GM18517 (cell line): ENCODE measurements around the gene TBL1XR1.
"Not testable (repeated sequence)": the region's sequence is repeated elsewhere in the genome, so short reads cannot be mapped to it uniquely, and the experiment has no call there.

Experiments used
- ATAC-seq: cut with Tn5 transposase; IDR thresholded peaks from one replicate; pipeline ENCODE4 v1.9.1; 2021; ENCODE audit warnings: mild to moderate bottlenecking, moderate library complexity; ENCODE audit not compliant: unreplicated experiment

The TBL1XR1 gene

DNA sequence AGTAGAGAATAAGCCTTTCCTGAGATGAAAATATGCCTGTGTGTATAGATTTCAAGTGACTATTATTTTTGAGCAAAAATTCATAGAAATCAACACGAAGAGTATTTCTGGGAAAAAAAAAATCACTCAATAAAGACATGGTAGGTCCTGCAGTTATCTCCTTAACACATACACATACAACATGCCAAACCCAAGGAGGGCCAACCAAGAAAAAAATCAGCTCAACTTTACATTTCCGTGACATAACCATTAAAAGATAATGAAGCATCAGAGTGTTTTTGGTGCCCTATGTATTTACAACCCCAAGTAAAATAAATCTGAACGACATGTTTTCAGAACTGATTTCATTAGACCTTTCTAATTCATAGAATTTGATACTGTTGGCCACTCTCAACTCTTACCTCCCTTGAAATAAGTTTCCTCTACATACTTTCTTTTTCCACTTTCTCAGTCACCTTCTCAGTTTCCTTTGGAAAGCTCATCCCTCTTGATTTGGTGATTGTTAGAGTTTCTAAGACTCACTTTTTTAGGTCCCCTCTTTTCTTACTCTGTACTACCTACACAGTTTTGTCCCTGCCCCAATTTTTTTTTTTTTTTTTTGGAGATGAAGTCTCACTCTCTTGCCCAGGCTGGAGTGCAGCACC, 162.3 kb downstream of the TBL1XR1 start:
- no peak for ATAC-seq

DNA sequence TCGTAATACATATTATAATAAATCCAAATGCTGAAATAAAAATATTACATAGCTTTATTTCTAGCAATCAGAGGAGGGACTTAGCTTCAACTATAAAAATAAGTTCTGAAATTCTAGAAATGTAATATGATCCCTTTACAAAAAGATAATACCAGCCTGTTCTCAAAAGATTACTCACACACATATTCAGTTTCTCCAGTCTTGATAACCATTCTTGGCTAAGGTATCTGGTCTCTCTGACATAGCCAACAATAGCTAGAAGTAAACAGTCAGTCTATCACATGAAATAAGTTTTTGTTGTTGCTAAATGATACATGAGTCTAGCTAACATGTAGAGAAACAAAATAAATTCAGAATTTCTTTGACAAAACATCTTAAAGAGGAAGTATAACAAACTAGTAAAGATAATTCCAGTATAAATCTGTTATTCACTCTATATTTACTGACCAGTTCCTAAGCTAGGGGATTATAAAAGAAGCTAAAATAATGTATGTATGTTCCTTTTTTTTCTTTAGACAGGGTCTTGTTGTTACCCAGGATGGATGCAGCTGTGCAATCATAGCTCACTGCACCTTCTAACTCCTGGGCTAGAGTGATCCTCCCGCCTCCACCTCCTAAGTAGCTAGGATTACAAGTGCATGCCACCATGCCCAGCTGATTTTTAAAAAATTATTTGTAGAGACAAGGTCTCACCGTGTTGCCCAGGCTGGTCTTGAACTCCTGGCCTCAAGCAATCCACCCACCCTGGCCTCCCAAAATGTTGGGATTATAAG, 170.6 kb downstream of the TBL1XR1 start:
- no peak for ATAC-seq

DNA sequence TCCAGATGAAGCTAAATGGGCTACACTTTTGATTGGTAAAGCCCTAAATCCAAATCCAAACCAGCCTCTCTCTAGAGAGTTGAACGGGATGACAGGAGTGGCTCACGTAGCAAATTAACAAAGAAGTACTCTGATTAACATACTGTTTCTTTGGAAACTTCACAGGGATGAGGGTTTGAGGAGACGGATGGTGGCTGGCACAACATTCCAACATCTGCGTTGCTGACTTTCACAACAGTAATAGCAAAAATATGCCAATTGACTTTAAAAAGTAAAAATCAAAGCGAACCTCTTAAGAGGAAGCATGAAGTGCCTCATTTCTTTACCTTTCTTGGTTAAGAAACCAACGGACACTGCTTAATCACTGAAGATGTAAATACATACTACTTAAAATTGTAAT, 181.4 kb downstream of the TBL1XR1 start:
- no peak for ATAC-seq

DNA sequence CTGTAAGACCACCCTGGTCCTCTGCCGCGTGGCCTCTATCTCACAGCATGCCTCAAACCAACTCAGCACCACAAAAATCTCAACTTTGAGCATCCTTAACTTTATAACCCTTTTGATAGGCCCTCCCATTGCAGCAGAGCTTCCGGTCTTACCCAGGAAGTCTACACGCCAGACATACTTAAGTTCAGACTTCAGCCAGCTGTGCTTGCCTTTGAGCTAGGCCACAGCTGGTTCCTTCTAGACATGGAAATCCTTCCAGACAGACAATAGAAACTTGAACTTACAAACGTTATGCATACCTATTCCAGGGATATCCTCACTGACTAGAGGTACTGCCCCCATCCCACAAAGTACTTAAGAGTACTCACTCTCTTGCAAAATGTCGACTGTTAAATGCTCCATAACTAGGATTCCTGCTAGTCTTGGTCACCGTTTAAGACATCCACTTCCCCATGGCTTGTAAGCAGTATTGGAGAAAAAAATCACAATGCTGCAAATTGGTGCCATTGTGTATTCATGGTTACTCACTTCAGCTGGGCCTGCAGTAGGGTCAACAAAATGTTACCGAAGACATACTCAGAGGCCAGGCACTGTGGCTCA, 183.5 kb downstream of the TBL1XR1 start:
- ATAC-seq = no peak

DNA sequence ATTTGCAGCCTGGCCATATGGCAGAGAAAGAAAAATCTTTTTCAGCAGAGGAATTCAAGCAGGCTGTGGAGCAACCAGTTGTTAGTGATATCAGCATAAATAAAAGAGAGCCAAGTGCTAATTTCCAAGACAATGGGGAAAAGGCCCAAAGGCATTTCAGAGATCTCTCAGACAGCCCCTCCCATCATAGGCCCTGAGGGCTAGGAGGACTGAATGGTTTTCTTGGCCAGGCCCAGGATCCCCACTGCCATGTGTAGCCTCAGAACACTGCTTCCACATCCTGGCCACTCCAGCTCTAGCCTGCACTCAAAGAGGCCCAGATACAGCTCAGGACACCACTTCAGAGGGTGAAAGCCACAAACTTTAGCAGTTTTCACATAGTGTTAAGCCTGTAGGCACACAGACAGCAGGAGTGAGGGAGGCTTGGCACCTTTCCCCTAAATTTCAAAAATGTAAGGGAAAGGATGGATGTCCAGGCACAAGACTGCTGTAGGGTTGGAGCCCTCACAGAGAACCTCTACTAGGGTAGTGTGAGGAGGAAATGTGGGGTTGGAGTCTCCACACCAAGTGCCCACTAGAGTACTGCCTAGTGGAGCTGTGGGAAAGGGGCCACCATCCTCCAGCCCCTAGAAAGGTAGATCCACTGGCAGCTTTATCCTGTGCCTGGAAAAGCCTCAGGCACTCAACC, 191.4 kb downstream of the TBL1XR1 start:
- ATAC-seq = no peak

DNA sequence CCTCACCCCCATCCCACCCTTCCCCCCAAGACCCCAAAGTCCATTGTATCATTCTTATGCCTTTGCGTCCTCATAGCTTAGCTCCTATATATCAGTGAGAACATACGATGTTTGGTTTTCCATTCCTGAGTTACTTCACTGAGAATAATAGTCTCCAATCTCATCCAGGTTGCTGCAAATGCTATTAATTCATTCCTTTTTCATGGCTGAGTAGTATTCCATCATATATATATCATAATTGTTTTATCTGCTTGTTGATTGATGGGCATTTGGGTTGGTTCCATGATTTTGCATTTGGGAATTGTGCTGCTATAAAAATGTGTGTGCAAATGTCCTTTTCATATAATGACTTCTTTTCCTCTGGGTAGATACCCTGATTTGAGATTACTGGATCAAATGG, 197.1 kb downstream of the TBL1XR1 start:
- ATAC-seq = not testable (repeated sequence)

DNA sequence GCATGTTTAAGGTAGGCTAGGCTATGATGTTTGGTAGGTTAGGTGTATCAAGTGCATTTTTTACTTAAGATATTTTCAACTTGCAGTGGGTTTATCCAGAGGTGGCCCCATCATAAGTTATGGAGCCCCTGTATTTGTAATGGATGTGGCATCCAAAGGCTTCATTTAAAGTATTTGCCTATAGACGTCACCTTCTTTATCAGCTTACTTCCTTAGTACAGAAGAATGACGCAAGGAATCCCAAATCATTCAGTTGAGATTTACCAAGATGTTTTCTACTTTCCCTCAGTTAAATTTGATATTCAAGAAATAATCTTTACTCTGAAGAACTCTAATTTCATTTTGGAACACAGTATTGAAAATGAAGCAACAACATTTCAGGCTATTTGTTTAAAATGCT, 201.3 kb downstream of the TBL1XR1 start:
- ATAC-seq = no peak

DNA sequence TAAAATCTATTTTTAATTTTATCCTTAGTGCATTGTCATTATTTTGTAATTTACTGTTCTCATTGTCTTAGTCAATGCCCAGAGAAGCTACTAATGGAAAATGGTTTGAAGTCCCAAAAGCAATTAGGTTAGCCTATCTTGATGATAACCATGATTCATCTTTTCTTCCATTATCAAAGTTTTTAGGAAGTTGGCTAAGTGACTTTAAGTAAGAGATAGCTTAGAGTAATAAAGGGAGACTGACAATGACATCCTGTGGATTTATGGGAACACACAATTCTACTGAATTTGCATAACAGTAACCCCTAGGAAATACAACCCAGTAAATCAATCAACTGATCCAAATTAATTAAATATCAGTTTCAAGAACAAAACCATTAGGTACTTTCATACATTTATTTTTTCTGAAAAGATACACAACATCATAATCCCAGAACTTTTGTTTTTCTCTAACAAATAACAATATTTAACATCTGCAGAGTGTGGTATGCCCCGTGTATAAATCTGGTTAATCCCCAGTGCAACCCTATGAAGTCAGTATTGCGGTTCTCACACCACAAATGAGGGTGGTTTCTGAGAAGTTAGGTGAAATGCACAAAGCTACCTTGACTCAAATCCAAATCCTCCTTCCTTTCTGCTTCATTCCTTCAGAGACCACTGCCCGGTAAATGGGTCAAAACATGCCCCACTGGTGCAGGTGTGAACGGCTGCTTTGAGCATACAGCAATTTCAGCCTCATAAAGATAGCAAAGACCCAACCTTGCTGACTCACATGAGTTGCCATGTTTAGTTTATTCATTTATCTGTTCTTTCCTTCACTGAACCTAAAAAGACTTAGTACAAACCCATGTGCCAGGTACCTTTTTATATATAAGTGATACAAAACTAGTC, 202.1 kb downstream of the TBL1XR1 start:
- no peak for ATAC-seq

DNA sequence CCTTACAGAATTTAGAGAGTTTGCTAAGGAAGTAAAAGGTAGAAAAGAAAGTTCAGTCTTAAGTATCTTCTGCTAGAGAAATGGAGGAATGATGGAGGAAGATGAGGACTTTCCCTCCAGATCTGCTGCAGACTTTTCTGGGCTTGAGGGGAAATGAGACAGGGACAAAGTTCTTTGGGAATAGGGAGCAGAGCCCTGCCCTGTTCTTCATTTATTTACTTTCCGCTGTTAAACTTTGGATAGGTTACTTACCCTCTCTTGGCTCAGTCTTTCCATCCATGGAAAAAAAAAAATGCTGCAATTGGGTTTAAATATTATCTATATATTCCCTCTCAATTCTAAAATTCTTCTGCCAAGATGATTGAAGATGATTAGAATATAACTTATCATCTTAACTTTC, 202.9 kb downstream of the TBL1XR1 start:
- ATAC-seq = no peak

DNA sequence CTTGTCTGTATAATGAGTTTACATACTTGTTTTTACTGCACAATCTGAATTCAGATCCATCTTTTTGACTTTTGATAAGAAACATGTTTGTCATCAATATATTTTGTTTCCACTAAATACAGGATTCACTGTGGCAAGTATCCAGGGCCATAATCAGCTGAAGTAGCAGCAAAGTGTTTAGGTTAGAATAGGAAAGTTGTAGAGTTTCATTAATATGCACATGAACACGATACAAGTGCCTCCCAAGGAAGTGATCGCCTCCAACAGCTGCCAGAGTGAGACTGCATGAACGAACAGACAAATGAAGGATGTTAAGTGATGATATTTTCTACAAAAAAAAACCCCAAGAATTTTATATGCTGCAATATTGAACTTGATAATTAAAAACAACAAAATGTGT, 204.3 kb downstream of the TBL1XR1 start:
- ATAC-seq = no peak

DNA sequence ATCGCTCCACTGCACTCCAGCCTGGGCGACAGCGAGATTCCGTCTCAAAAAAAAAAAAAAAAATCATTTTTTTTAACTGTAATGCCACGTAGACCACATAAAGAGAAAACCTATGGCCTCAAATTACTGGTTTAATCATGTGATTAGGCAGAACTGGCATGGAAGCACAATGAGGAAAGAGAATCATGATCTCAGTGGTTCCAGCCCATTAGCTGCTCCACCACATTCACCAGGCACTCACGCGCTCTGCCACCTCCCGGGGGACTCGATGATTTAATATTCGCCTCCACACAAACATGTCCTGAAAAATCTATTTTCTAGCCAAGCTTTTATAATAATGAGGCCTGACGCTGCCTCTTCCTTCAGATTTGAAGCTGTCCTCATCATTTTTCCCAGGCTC, 204.7 kb downstream of the TBL1XR1 start:
- no peak for ATAC-seq

DNA sequence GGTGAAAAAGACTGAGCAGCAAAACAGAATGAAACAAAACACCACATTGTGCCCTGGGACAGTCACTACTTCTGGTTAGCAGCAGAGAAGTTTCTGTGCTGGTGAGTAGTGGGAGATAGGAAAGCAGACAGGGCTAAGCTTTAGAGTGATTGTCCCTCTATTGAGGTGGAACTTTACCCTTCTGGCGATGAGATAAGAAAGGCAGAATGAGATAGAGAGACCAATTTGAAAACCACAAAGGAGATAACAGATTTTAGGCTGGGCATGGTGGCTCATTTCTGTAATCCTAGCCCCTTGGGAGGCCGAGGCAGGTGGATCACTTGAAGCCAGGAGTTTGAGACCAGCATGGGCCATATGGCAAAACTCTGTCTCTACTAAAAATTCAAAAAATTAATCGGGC, 208.5 kb downstream of the TBL1XR1 start:
- no peak for ATAC-seq

DNA sequence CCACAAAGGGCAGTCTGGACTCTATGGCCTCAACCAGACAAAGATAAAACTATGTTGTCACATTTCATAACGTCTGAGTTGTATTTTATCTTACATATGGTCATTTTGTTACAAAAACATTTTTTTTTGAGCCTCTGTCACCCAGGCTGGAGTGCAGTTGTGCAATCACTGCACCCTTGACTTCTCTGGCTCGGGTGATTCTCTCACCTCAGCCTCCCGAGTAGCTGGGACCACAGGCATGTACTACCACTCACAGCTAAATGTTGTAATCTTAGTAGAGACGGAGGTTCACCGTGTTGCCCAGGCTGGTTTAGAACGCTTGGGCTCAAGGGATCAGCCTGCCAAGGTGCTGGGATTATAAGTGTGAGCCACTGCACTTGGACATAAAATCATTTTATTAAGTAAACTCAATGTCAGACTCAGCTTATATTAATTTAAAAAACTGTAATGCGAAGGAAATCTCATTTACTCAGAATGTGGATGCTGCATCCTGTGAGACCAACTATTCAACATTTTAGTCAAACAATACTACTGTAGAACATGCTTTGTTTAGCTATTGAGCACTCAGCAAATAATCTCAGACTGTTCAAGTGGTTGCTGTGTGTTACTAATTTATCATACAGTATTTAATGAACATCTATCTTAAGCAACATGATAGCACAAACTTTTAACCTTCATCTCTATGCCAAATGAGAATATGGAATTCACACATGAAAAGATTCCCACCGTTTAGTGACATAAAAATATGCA, 209.2 kb downstream of the TBL1XR1 start:
- no peak for ATAC-seq

DNA sequence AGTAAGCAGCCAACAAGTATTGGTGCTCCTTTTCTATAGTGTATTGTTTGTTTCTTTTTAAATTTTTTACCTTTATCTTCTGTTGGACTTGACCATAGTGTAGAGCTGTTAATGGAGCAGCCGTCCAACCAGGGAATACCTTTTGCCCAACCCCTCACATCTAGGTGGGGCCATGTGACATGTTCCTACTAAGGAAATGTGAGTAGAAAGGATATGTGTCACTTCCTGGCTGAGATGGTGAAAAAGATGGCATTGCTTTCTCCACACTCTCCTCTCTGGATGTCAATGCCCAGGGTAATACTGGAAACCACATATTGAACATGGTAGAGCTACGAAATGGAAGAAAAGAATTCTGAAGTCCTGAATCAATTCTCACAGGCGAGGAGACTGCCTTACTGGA, 218.8 kb downstream of the TBL1XR1 start:
- ATAC-seq = no peak

DNA sequence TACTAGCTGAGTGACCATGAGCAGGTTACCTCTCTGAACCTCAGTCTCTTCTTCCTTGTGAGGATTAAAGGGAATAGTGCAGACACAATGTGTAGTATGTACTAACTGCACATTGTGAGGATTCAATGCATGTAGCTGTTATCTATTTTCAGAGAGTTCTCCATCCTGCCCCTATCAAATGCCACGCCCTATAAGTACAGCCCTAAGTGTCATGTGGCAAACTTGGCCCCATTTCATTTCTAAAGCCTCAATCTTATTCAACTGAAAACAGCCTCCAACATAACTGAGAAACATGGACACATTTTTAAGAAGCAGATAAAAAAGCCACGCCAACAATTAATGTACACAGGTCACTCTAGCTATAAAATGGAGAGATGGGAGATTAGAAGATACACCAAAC, 220.0 kb downstream of the TBL1XR1 start:
- no peak for ATAC-seq

DNA sequence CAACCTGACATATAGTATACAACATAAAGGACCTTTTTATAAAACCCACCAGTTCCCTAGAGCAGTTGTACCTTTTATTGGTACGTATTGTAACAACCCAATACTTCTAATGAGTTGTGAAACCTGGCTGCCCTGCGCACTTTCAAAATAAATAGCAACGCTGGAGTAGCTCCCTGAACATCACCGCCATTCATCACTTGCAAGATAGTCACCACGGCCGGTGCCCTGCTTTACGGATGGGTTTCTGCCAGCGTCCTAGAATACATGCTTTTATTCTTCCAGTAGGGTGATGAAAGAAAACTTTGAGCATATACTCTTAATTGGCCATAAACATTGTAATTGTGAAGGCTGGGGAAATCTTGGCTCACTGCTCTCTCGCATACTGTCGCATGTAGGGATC, 220.7 kb downstream of the TBL1XR1 start:
- no peak for ATAC-seq

DNA sequence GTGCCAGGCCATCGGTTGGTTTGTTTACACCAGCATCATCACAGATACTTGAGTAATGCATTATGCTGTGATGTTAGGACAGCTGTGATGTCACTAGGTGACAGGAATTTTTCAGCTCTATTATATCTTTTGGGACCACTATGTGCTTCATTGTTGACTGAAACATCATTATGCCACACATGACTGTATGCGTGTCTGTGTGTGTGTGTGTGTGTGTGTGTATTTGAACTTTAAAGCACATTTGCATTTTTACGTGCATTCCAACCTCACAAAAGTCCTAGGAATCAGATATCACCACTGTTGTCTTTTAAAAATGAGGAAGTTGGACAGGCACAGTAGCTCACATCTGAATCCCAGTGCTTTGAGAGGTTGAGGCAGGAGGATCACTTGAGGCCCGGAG, 223.0 kb downstream of the TBL1XR1 start:
- ATAC-seq = no peak

DNA sequence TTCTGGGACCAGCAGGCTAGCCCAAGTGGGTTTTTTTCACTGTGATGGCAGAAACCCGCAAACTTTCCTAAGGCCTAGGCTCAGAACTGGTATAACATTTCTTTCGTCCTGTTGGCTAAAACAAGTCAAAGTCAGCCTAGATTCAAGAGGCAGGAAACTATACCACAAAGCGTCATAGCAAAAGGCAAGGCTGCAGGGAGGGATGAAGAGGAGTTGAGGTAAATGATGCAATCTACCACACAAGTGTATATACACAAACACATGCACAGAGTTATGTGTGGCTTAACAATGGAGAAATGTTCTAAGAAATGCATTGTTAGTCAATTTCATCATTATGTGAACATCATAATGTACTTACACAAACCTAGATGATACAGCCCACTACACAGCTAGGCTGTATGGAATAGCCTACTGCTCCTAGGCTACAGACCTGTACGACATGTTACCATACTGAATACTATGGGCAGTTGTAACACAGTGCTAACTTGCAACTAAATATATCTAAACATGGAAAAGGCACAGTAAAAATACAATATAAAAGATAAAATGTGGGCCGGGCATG, 225.6 kb downstream of the TBL1XR1 start:
- ATAC-seq = no peak

DNA sequence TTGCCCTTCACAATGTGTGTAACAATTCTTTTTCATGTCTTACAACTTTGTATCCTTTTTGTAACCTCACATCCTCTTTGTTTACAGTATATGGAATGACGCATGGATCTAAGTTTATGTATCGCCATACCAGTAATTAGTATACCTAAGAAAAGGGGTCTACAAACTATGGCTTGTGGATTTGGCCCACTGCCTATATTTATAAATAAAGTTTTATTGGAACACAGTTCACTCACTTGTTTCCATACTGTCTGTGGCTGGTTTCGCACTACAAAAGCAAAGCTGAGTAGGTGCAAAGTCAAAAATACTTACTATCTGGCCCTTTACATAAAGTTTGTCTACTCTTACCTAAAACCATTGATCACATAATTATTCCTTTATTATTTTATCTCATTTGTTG, 226.5 kb downstream of the TBL1XR1 start:
- ATAC-seq = no peak

DNA sequence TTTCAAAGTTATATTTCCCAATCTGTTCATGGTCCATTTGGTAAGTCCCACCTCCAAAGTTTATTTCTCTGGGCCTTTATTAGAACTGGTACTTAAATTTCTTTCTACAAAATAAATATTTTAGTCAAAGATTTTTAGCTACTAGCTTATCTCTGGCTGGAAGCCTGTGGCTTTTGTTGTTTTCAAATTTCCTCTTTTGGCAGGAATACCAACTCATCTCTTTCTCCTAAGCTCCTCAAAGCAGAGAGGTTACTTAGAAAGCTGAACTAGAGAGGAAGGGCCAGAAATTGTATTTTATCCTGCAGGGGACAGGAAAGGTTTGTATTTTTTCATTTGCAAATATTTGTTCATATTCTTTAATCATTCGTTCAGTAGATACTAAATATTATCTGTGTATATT, 227.8 kb downstream of the TBL1XR1 start:
- ATAC-seq = no peak
